ENCODE results near the gene TANGO2. TPM values are rescaled to one million over a fixed set of nuclear protein-coding genes. Genes with fewer than 3 reads are reported as not detected.

The TANGO2 gene
- total RNA-seq, 1 donor from 2014 or later = 10.0 TPM

DNA sequence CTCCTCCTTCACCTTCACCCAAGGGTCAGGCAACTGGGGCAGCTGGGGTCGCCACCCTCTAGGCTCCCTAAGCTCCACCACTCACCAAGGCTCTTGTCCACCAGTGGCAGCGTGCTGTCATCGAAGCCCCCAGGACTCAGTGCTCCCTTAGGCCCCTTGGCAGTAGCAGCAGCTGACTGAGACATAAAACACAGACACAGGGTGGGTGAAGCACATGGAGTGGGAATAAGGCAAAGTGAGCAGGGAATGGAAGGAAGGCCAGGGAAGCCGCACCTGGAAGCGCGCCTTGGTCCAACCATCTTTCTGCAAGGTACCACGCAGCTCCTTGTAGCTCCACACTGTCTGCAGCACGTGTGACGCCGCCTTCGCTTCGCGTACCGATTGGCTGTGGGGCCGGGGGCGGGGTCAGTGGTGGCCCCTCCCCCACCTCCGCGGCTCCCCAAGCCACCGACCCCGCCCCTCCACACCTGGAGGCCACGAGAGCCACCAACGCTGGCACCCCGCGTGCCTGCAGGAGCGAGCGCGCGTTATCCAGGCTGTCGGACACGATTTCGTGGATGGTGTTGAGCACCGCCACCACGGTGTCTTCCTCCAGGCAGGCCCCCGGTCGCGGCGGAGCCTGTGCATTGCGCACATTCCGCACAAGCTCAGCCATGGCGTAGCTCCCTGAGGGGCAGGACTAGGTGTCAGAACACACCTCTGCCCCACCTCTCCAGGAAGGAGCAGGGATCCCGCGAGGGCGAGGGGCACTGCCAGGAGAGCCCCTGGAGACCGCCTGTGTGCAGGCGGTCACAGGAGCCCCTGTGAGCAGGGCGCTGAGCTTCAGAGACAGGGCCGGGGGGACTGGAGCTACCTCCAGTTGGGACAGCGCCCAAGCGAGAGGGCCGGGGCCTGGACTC, 48.0 kb upstream of the TANGO2 start:
- H3F3A ChIP-seq (ENCODE audit: low read depth) = peaks cover 3% of the 10 kb centered on the region
- no peaks in the 10 kb centered on the region for H3K27me3 ChIP-seq
- no peak overlapping the region for H3K27ac ChIP-seq
- H3K79me2 ChIP-seq (ENCODE audit: low read depth) = no peaks in the 10 kb centered on the region
- Mint-ChIP-seq H3K36me3 (peaks cover 4% of the 10 kb centered on the region), H3K4me1 (peaks cover 29% of the 10 kb centered on the region), H3K27me3 (ENCODE audit: insufficient read depth, low read depth) (peaks cover 5% of the 10 kb centered on the region), H3K4me3 (no peak overlapping the region), H3K9me3 (no peaks in the 10 kb centered on the region), H3K27ac (no peak overlapping the region)
- peaks cover 10% of the 10 kb centered on the region for H3K4me1 ChIP-seq
- no peak for DNase-seq (ENCODE audit: low spot score)
- no peak overlapping the region for H3K4me2 ChIP-seq
- no peaks in the 10 kb centered on the region for H3K9me3 ChIP-seq (ENCODE audit: low read depth)
- no peak overlapping the region for H2AFZ ChIP-seq (replicated peaks)
- peaks cover 28% of the 10 kb centered on the region for H4K20me1 ChIP-seq (ENCODE audit: low read depth)
- H3K9ac ChIP-seq = no peak overlapping the region
- no peaks in the 10 kb centered on the region for H3K36me3 ChIP-seq
- no peak for TF ChIP-seq EZH2phosphoT487 (IDR thresholded peaks at IDR 0.05)
- TF ChIP-seq, protein P1, sequence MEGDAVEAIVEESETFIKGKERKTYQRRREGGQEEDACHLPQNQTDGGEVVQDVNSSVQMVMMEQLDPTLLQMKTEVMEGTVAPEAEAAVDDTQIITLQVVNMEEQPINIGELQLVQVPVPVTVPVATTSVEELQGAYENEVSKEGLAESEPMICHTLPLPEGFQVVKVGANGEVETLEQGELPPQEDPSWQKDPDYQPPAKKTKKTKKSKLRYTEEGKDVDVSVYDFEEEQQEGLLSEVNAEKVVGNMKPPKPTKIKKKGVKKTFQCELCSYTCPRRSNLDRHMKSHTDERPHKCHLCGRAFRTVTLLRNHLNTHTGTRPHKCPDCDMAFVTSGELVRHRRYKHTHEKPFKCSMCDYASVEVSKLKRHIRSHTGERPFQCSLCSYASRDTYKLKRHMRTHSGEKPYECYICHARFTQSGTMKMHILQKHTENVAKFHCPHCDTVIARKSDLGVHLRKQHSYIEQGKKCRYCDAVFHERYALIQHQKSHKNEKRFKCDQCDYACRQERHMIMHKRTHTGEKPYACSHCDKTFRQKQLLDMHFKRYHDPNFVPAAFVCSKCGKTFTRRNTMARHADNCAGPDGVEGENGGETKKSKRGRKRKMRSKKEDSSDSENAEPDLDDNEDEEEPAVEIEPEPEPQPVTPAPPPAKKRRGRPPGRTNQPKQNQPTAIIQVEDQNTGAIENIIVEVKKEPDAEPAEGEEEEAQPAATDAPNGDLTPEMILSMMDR (IDR thresholded peaks at IDR 0.05) = no peak
- no peak for TF ChIP-seq EZH2 (IDR thresholded peaks at IDR 0.05)
- no peak overlapping the region for H3K4me3 ChIP-seq

GRCh38 chr22:19973551-19974267, 47.2 kb upstream of the TANGO2 start:
- H3K79me2 ChIP-seq (ENCODE audit: low read depth) = no peaks in the 10 kb centered on the region
- peaks cover 29% of the 10 kb centered on the region for H3K4me1 Mint-ChIP-seq
- H3F3A ChIP-seq (ENCODE audit: low read depth) = peaks cover 3% of the 10 kb centered on the region
- peak overlapping the region; percentile 43 for H3K4me3 Mint-ChIP-seq
- no peak overlapping the region for H3K27ac ChIP-seq
- DNase-seq (ENCODE audit: low spot score) = no peak
- H3K9me3 ChIP-seq (ENCODE audit: low read depth) = no peaks in the 10 kb centered on the region
- no peaks in the 10 kb centered on the region for H3K9me3 Mint-ChIP-seq
- H3K27me3 ChIP-seq = no peaks in the 10 kb centered on the region
- H3K27me3 Mint-ChIP-seq (ENCODE audit: insufficient read depth, low read depth) = peaks cover 5% of the 10 kb centered on the region
- no peak overlapping the region for H3K4me3 ChIP-seq
- TF ChIP-seq EZH2phosphoT487 (IDR thresholded peaks at IDR 0.05) (no peak), EZH2 (IDR thresholded peaks at IDR 0.05) (no peak)
- H4K20me1 ChIP-seq (ENCODE audit: low read depth) = peaks cover 28% of the 10 kb centered on the region
- no peak overlapping the region for H2AFZ ChIP-seq (replicated peaks)
- no peak overlapping the region for H3K27ac Mint-ChIP-seq
- no peaks in the 10 kb centered on the region for H3K36me3 ChIP-seq
- H3K4me1 ChIP-seq = peaks cover 10% of the 10 kb centered on the region
- no peak overlapping the region for H3K9ac ChIP-seq
- H3K4me2 ChIP-seq = no peak overlapping the region
- H3K36me3 Mint-ChIP-seq = peaks cover 4% of the 10 kb centered on the region

- Mint-ChIP-seq H3K4me3 (peak overlapping the region; percentile 74), H3K4me1 (peaks cover 29% of the 10 kb centered on the region), H3K27ac (peak overlapping the region; percentile 91), H3K36me3 (peaks cover 4% of the 10 kb centered on the region), H3K27me3 (ENCODE audit: insufficient read depth, low read depth) (peaks cover 5% of the 10 kb centered on the region), H3K9me3 (no peaks in the 10 kb centered on the region)
- peaks cover 28% of the 10 kb centered on the region for H4K20me1 ChIP-seq (ENCODE audit: low read depth)
- TF ChIP-seq EZH2 (IDR thresholded peaks at IDR 0.05) (no peak), EZH2phosphoT487 (IDR thresholded peaks at IDR 0.05) (no peak)
- TF ChIP-seq, protein P1 (IDR thresholded peaks at IDR 0.05) = no peak
- H3K36me3 ChIP-seq = no peaks in the 10 kb centered on the region
- no peak overlapping the region for H3K27ac ChIP-seq
- peak overlapping the region; percentile 37 for H3K4me2 ChIP-seq
- H3K27me3 ChIP-seq = no peaks in the 10 kb centered on the region
- no peak overlapping the region for H3K9ac ChIP-seq
- peak; percentile 92 for DNase-seq (ENCODE audit: low spot score)
- peaks cover 10% of the 10 kb centered on the region for H3K4me1 ChIP-seq
- H3F3A ChIP-seq (ENCODE audit: low read depth) = peaks cover 3% of the 10 kb centered on the region
- no peaks in the 10 kb centered on the region for H3K79me2 ChIP-seq (ENCODE audit: low read depth)
- no peaks in the 10 kb centered on the region for H3K9me3 ChIP-seq (ENCODE audit: low read depth)
- H3K4me3 ChIP-seq = no peak overlapping the region
- H2AFZ ChIP-seq (replicated peaks) = no peak overlapping the region
These were observed 46.5 kb upstream of the TANGO2 start for GRCh38 chr22:19974268-19974861.
